Panc1 (cell line): ENCODE results near the gene SMYD4. TPM values are rescaled to one million over a fixed set of nuclear protein-coding genes. Genes with fewer than 3 reads are reported as not detected.

Experiments
- ATAC-seq: fragments of 200-7000 bp; cut with Tn5 transposase; 2 replicates; pipeline ENCODE4 v1.9.1; 2020; ENCODE audit warnings: mild to moderate bottlenecking, moderate library complexity
- BruUV-seq: library from RNA; stranded (reverse); fragments of 400-500 nt; replicated peaks from 2 replicates; lab custom pipeline; 2021; lab: Mats Ljungman, UMichigan
- CTCF ChIA-PET: fragments of 300-600 bp; sonication (Branson Sonifier 250); formaldehyde crosslinking; loops from one replicate; lab custom pipeline; 2022; ENCODE audit warnings: antibody characterized with exemption; lab: Charles Lee
- POLR2A ChIA-PET: fragments of 300-600 bp; sonication (Branson Sonifier 250); formaldehyde crosslinking; loops from one replicate; lab custom pipeline; 2022; ENCODE audit warnings: antibody characterized with exemption; lab: Charles Lee
- DNase-seq: peaks from one replicate; pipeline ENCODE4 v3.0.0-alpha.2; 2010; ENCODE audit warnings: low read depth, low spot score
- H3K27ac ChIP-seq: 2 replicates; pipeline ENCODE4 v1.5.1; 2011; ENCODE audit warnings: mild to moderate bottlenecking, low read length, inconsistent platforms
- H3K27me3 ChIP-seq: fragments of 200-500 bp; sonication (Bioruptor generic); 2 replicates; pipeline ENCODE4 v1.6.0; 2014; ENCODE audit warnings: low read length, inconsistent platforms; ENCODE audit not compliant: control insufficient read depth, insufficient read depth
- H3K36me3 ChIP-seq: fragments of 200-500 bp; sonication (Bioruptor generic); 2 replicates; pipeline ENCODE4 v1.5.1; 2014; ENCODE audit warnings: inconsistent platforms, mild to moderate bottlenecking, low read length, moderate library complexity; ENCODE audit not compliant: control insufficient read depth, insufficient read depth
- H3K4me1 ChIP-seq: 2 replicates; pipeline ENCODE4 v1.5.1; 2011; ENCODE audit warnings: inconsistent platforms, mild to moderate bottlenecking, low read length, moderate library complexity; ENCODE audit not compliant: control insufficient read depth, insufficient read depth
- H3K4me3 ChIP-seq, 2 experiments: 2 replicates each; pipeline ENCODE4 v1.5.1; 2011 to 2012; ENCODE audit warnings: low read depth in 2 of 2, low read length in 2 of 2, mild to moderate bottlenecking in 2 of 2, inconsistent platforms in 1 of 2, moderate library complexity in 1 of 2
- H3K9me3 ChIP-seq: fragments of 200-500 bp; sonication (Bioruptor generic); 2 replicates; pipeline ENCODE4 v1.5.1; 2014; ENCODE audit warnings: low read depth, mild to moderate bottlenecking, inconsistent platforms, low read length, moderate library complexity; ENCODE audit not compliant: control insufficient read depth, insufficient read depth
- CTCF ChIP-seq: fragments of 450-650 bp; IDR thresholded peaks from 2 replicates; pipeline ENCODE4 v1.5.1; 2017; ENCODE audit warnings: mild to moderate bottlenecking
- POLR2AphosphoS5 ChIP-seq: IDR thresholded peaks from 2 replicates; pipeline ENCODE4 v1.6.1; 2012; ENCODE audit warnings: mild to moderate bottlenecking, low read depth, low read length, moderate library complexity
- SIN3A ChIP-seq: IDR thresholded peaks from 2 replicates; pipeline ENCODE4 v1.6.1; 2012; ENCODE audit warnings: low read depth, mild to moderate bottlenecking, low read length, moderate library complexity, borderline replicate concordance; ENCODE audit not compliant: insufficient read depth
- TCF7L2 ChIP-seq: IDR thresholded peaks from 2 replicates; pipeline ENCODE4 v1.6.1; 2011; ENCODE audit warnings: mild to moderate bottlenecking, low read depth, low read length, inconsistent platforms
- in situ Hi-C: cut with HindIII; loops from 2 replicates; pipeline ENCODE4 v1.10.0; 2016; ENCODE audit warnings: low sequenced_read_pairs, low pct_unique_long_range_greater_than_20kb
- intact Hi-C: fragments of 100-400 bp; cut with micrococcal nuclease; formaldehyde crosslinking; loops from one replicate; pipeline ENCODE4 v1.10.0; 2022; ENCODE audit not compliant: unreplicated experiment
- total RNA-seq: library from RNA; stranded (reverse); gene quantifications from one replicate; pipeline ENCODE4 v1.2.1, GENCODE V29; 2021; ENCODE audit not compliant: unreplicated experiment
- TF ChIP-seq, protein P1 (sequence below), 2 experiments: IDR thresholded peaks; 2 replicates each; pipeline ENCODE4 v1.6.1; 2011 to 2012; ENCODE audit warnings: low read depth in 2 of 2, control low read depth in 1 of 2, low read length in 1 of 2, mild to moderate bottlenecking in 1 of 2, moderate library complexity in 1 of 2; ENCODE audit not compliant: insufficient read depth in 1 of 2

SMYD4 gene
- total RNA-seq, 1 experiment from 2014 or later = 17.1 TPM

DNA sequence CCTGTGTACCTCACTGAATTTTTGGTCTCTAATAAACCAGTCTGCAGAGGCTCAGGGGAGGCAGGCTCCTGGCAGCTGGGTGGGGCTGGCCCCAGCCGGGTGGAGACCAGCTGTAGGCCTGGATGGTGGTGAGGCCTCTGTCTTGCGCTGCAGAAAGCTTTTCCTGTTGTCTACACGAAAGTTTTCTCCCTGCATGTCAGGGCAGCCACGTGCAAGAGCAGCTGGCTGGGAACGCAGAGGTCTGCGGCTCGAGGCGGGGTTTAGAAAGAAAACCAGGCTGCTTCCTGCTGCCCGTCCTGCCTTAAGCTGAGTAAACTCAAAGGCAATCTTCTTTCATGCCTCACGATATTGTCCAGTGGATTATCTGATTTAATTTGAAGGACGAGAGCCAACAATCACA is 65.4 kb downstream of the SMYD4 start:
- no peak for TF ChIP-seq TCF7L2
- TF ChIP-seq POLR2AphosphoS5 = no peak
- no peak for TF ChIP-seq CTCF
- no peak for TF ChIP-seq SIN3A
- TF ChIP-seq, protein P1, sequence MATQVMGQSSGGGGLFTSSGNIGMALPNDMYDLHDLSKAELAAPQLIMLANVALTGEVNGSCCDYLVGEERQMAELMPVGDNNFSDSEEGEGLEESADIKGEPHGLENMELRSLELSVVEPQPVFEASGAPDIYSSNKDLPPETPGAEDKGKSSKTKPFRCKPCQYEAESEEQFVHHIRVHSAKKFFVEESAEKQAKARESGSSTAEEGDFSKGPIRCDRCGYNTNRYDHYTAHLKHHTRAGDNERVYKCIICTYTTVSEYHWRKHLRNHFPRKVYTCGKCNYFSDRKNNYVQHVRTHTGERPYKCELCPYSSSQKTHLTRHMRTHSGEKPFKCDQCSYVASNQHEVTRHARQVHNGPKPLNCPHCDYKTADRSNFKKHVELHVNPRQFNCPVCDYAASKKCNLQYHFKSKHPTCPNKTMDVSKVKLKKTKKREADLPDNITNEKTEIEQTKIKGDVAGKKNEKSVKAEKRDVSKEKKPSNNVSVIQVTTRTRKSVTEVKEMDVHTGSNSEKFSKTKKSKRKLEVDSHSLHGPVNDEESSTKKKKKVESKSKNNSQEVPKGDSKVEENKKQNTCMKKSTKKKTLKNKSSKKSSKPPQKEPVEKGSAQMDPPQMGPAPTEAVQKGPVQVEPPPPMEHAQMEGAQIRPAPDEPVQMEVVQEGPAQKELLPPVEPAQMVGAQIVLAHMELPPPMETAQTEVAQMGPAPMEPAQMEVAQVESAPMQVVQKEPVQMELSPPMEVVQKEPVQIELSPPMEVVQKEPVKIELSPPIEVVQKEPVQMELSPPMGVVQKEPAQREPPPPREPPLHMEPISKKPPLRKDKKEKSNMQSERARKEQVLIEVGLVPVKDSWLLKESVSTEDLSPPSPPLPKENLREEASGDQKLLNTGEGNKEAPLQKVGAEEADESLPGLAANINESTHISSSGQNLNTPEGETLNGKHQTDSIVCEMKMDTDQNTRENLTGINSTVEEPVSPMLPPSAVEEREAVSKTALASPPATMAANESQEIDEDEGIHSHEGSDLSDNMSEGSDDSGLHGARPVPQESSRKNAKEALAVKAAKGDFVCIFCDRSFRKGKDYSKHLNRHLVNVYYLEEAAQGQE (IDR thresholded peaks at IDR 0.05; ENCODE audit: insufficient read depth in 1 of 2, low read depth in 2 of 2, low read length in 1 of 2) = no peak
- in situ Hi-C loops = no loop called here
- Histone ChIP-seq H3K36me3 (no peaks in the 10 kb centered on the region), H3K27ac (no peak overlapping the region), H3K27me3 (no peaks in the 10 kb centered on the region), H3K4me3 (no peak overlapping the region), H3K4me1 (peaks cover 10% of the 10 kb centered on the region), H3K9me3 (no peaks in the 10 kb centered on the region)
- ChIA-PET CTCF (no interaction called here), POLR2A (no interaction called here)
- DNase-seq (no peak), ATAC-seq (no peak)
- no TSS peak for BruUV-seq
- intact Hi-C loops = no loop called here

GRCh38 chr17:1762901-1763898 is 66.5 kb downstream of the SMYD4 start:
- H3K27me3 ChIP-seq = no peaks in the 10 kb centered on the region
- no peak for TF ChIP-seq SIN3A
- TF ChIP-seq POLR2AphosphoS5 = no peak
- TF ChIP-seq TCF7L2 = no peak
- no peak for TF ChIP-seq CTCF
- TF ChIP-seq, protein P1 (IDR thresholded peaks at IDR 0.05; ENCODE audit: insufficient read depth in 1 of 2, low read depth in 2 of 2, low read length in 1 of 2) = no peak
- intact Hi-C loops (no loop called here), in situ Hi-C loops (no loop called here)
- peaks cover 9% of the 10 kb centered on the region for H3K4me1 ChIP-seq
- ATAC-seq = no peak; the same call in 1 of the 2 replicates
- H3K27ac ChIP-seq = no peak overlapping the region
- no peaks in the 10 kb centered on the region for H3K9me3 ChIP-seq
- H3K36me3 ChIP-seq = no peaks in the 10 kb centered on the region
- no peak overlapping the region; a peak in 1 of 4 replicates for H3K4me3 ChIP-seq
- BruUV-seq = no TSS peak
- ChIA-PET CTCF (no interaction called here), POLR2A (no interaction called here)
- no peak for DNase-seq
